GM23338 (cell line): ENCODE results near the gene DPEP3. TPM values are rescaled to one million over a fixed set of nuclear protein-coding genes. Genes with fewer than 3 reads are reported as not detected.

ENCODE experiments used
- ATAC-seq: fragments of 200-7000 bp; cut with Tn5 transposase; 3 replicates; pipeline ENCODE4 v1.9.1; 2020
- DNase-seq: peaks from one replicate; pipeline ENCODE4 v3.0.0-alpha.2; 2015; ENCODE audit warnings: low spot score
- H2AFZ ChIP-seq: fragments of 200-600 bp; sonication (generic); 2 replicates; pipeline ENCODE4 v1.8.0; 2016; ENCODE audit warnings: antibody characterized with exemption, mild to moderate bottlenecking, moderate library complexity
- H3F3A ChIP-seq: fragments of 200-600 bp; sonication (generic); replicated peaks from 2 replicates; pipeline ENCODE4 v1.8.0; 2017; ENCODE audit warnings: antibody characterized with exemption, mixed run types, low read depth
- H3K27ac ChIP-seq: fragments of 200-600 bp; sonication (generic); 2 replicates; pipeline ENCODE4 v1.6.1; 2016; ENCODE audit warnings: low read depth
- H3K27me3 ChIP-seq: fragments of 200-600 bp; sonication (generic); 2 replicates; pipeline ENCODE4 v1.8.0; 2016; ENCODE audit warnings: mild to moderate bottlenecking, mixed run types, moderate library complexity; ENCODE audit not compliant: insufficient read depth
- H3K36me3 ChIP-seq: fragments of 200-600 bp; sonication (generic); 2 replicates; pipeline ENCODE4 v1.8.0; 2016; ENCODE audit warnings: mild to moderate bottlenecking; ENCODE audit not compliant: insufficient read depth
- H3K4me1 ChIP-seq: fragments of 200-600 bp; sonication (generic); 2 replicates; pipeline ENCODE4 v1.8.0; 2016; ENCODE audit warnings: mild to moderate bottlenecking, moderate library complexity; ENCODE audit not compliant: insufficient read depth
- H3K4me2 ChIP-seq: fragments of 200-600 bp; sonication (generic); 2 replicates; pipeline ENCODE4 v1.7.1; 2017; ENCODE audit warnings: mixed run types
- H3K4me3 ChIP-seq: fragments of 200-600 bp; sonication (generic); 2 replicates; pipeline ENCODE4 v1.6.1; 2016; ENCODE audit warnings: mixed run types
- H3K79me2 ChIP-seq: fragments of 200-600 bp; sonication (generic); replicated peaks from 2 replicates; pipeline ENCODE4 v1.8.0; 2017; ENCODE audit warnings: mild to moderate bottlenecking; ENCODE audit not compliant: insufficient read depth
- H3K9me2 ChIP-seq: fragments of 200-600 bp; sonication (generic); 2 replicates; pipeline ENCODE4 v1.8.0; 2017; ENCODE audit not compliant: insufficient read depth
- H4K20me1 ChIP-seq: fragments of 200-600 bp; sonication (generic); replicated peaks from 2 replicates; pipeline ENCODE4 v1.8.0; 2017; ENCODE audit warnings: mild to moderate bottlenecking; ENCODE audit not compliant: insufficient read depth
- H3K27ac Mint-ChIP-seq: 2 replicates; pipeline ENCODE4 v1.8.0; 2020; ENCODE audit warnings: inconsistent platforms, mild to moderate bottlenecking, moderate library complexity, mixed read lengths
- H3K27me3 Mint-ChIP-seq: 3 replicates; pipeline ENCODE4 v1.8.0; 2022; ENCODE audit warnings: low read depth, mild to moderate bottlenecking, moderate library complexity, mixed read lengths, inconsistent platforms; ENCODE audit not compliant: insufficient read depth, poor library complexity
- H3K36me3 Mint-ChIP-seq: 3 replicates; pipeline ENCODE4 v1.8.0; 2021; ENCODE audit warnings: low read depth, mild to moderate bottlenecking, inconsistent platforms, moderate library complexity, mixed read lengths
- H3K4me1 Mint-ChIP-seq: 3 replicates; pipeline ENCODE4 v1.8.0; 2020; ENCODE audit warnings: mild to moderate bottlenecking, inconsistent platforms, mixed read lengths
- H3K4me3 Mint-ChIP-seq: 3 replicates; pipeline ENCODE4 v1.8.0; 2021; ENCODE audit warnings: moderate library complexity, mild to moderate bottlenecking, inconsistent platforms, mixed read lengths
- H3K9me3 Mint-ChIP-seq: 3 replicates; pipeline ENCODE4 v1.8.0; 2020; ENCODE audit warnings: moderate library complexity, mild to moderate bottlenecking, inconsistent platforms, mixed read lengths
- CTCF ChIP-seq, 2 experiments: fragments of 200-600 bp in 1 of 2; sonication (generic) in 1 of 2; conservative IDR thresholded peaks; 2 replicates each; pipeline versions ENCODE4 v1.5.1 to v1.6.1; 2016 to 2017; ENCODE audit warnings: antibody characterized with exemption in 2 of 2, low read depth in 2 of 2, mild to moderate bottlenecking in 2 of 2, moderate library complexity in 1 of 2
- EZH2phosphoT487 ChIP-seq: fragments of 200-600 bp; sonication (generic); IDR thresholded peaks from one replicate; pipeline ENCODE4 v1.8.1; 2018; ENCODE audit warnings: antibody characterized with exemption; ENCODE audit not compliant: unreplicated experiment
- STAT1 ChIP-seq: IDR thresholded peaks from one replicate; pipeline ENCODE4 v1.6.1; 2016; ENCODE audit warnings: antibody characterized with exemption; ENCODE audit not compliant: unreplicated experiment
- ZNF331 ChIP-seq: fragments of 250-450 bp; sonication (Bioruptor Pico); IDR thresholded peaks from 2 replicates; pipeline ENCODE4 v1.5.0; 2020; ENCODE audit warnings: low read depth, mild to moderate bottlenecking, moderate library complexity
- polyA plus RNA-seq: library from polyadenylated mRNA; unstranded; fragments of >200 nt; fragmentation: Nextera tagmentation; extraction: Ambion mirVana; gene quantifications from 2 replicates; pipeline ENCODE4 v1.2.1, GENCODE V29; 2016
- total RNA-seq: library from RNA; depleted of rRNA; stranded (reverse); fragments of >200 nt; shearing (Covaris generic); gene quantifications from 2 replicates; pipeline ENCODE4 v1.2.3, GENCODE V29; 2014
- TF ChIP-seq, protein P1 (sequence below): fragments of 250-450 bp; sonication (Bioruptor Pico); IDR thresholded peaks from 2 replicates; pipeline ENCODE4 v1.5.0; 2020; ENCODE audit warnings: mild to moderate bottlenecking, moderate library complexity

The DPEP3 gene
- total and polyA plus RNA-seq, 2 experiments from 2014 or later: 8.8 to 18.4 TPM

DNA sequence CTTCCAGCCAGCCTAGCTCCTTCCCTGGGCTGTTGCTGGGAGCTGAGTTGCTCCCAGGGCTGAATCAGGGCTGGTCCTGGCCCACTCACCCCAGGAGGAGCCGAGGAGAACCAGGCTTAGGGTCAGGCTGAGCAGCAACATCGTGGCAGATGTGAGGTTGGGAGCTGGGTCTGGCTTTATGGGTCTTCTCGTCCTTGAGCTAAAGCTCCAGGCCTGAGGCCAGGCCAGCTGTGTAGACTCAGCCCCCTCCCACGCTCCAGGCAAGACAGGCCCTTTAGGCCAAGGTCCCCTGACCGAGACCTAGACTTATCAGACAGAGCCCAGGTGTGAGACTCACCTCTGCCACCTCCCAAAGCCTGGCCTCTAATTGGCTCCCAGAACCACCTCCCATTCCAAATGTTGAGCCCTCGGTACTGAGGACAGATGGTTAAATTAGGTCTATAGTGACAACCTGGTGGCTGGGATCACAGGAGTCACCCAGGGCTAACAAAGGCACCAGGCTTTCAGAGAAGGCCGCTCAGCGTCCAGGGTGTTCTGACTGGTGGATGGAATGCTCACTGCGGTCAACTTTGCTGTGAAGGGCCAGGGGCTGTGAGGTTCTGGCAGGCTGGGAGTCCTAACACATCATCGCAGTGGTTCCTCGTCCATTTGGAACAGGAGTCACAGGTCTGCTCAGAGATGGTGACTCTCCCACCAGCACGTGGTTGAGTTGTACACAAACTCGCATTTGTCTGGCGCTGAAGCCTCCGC lies 48.4 kb downstream of the DPEP3 start, which contains the start of gene CTRL:
TSS of gene CTRL (minus strand) at position 151 of the 750 bp plus-strand sequence. CDS start at position 141, 10 bp downstream.
- peak; percentile 65 for DNase-seq
- H3K9me3 Mint-ChIP-seq: 0 out of 3 replicates have a peak, but pooled peaks cover 2% of the 10 kb centered on the region
- no peaks in the 10 kb centered on the region for H3K9me2 ChIP-seq

GRCh38 chr16:67930678-67931211 lies 49.6 kb downstream of the DPEP3 start:
- Histone ChIP-seq H3K4me2 (no peak overlapping the region), H3K36me3 (no peaks in the 10 kb centered on the region), H2AFZ (no peak overlapping the region), H3F3A (peaks cover 13% of the 10 kb centered on the region; the same call in 1 of the 2 replicates), H3K4me3 (no peak overlapping the region), H3K79me2 (0 out of 2 replicates have a peak, but pooled peaks cover 5% of the 10 kb centered on the region), H3K27me3 (no peaks in the 10 kb centered on the region), H3K27ac (no peak overlapping the region), H4K20me1 (peaks cover 3% of the 10 kb centered on the region), H3K4me1 (peaks cover 16% of the 10 kb centered on the region; the same call in 1 of the 2 replicates), H3K9me2 (no peaks in the 10 kb centered on the region)
- no peak for ATAC-seq
- Mint-ChIP-seq H3K9me3 (no peaks in the 10 kb centered on the region), H3K36me3 (peaks cover 13% of the 10 kb centered on the region; the same call in 1 of the 3 replicates), H3K4me1 (peaks cover 23% of the 10 kb centered on the region), H3K4me3 (no peak overlapping the region), H3K27me3 (peaks cover 30% of the 10 kb centered on the region), H3K27ac (no peak overlapping the region)
- DNase-seq: no peak
- no peak for TF ChIP-seq ZNF331 (CRISPR knock-in tag)
- TF ChIP-seq STAT1: no peak
- TF ChIP-seq, protein P1, sequence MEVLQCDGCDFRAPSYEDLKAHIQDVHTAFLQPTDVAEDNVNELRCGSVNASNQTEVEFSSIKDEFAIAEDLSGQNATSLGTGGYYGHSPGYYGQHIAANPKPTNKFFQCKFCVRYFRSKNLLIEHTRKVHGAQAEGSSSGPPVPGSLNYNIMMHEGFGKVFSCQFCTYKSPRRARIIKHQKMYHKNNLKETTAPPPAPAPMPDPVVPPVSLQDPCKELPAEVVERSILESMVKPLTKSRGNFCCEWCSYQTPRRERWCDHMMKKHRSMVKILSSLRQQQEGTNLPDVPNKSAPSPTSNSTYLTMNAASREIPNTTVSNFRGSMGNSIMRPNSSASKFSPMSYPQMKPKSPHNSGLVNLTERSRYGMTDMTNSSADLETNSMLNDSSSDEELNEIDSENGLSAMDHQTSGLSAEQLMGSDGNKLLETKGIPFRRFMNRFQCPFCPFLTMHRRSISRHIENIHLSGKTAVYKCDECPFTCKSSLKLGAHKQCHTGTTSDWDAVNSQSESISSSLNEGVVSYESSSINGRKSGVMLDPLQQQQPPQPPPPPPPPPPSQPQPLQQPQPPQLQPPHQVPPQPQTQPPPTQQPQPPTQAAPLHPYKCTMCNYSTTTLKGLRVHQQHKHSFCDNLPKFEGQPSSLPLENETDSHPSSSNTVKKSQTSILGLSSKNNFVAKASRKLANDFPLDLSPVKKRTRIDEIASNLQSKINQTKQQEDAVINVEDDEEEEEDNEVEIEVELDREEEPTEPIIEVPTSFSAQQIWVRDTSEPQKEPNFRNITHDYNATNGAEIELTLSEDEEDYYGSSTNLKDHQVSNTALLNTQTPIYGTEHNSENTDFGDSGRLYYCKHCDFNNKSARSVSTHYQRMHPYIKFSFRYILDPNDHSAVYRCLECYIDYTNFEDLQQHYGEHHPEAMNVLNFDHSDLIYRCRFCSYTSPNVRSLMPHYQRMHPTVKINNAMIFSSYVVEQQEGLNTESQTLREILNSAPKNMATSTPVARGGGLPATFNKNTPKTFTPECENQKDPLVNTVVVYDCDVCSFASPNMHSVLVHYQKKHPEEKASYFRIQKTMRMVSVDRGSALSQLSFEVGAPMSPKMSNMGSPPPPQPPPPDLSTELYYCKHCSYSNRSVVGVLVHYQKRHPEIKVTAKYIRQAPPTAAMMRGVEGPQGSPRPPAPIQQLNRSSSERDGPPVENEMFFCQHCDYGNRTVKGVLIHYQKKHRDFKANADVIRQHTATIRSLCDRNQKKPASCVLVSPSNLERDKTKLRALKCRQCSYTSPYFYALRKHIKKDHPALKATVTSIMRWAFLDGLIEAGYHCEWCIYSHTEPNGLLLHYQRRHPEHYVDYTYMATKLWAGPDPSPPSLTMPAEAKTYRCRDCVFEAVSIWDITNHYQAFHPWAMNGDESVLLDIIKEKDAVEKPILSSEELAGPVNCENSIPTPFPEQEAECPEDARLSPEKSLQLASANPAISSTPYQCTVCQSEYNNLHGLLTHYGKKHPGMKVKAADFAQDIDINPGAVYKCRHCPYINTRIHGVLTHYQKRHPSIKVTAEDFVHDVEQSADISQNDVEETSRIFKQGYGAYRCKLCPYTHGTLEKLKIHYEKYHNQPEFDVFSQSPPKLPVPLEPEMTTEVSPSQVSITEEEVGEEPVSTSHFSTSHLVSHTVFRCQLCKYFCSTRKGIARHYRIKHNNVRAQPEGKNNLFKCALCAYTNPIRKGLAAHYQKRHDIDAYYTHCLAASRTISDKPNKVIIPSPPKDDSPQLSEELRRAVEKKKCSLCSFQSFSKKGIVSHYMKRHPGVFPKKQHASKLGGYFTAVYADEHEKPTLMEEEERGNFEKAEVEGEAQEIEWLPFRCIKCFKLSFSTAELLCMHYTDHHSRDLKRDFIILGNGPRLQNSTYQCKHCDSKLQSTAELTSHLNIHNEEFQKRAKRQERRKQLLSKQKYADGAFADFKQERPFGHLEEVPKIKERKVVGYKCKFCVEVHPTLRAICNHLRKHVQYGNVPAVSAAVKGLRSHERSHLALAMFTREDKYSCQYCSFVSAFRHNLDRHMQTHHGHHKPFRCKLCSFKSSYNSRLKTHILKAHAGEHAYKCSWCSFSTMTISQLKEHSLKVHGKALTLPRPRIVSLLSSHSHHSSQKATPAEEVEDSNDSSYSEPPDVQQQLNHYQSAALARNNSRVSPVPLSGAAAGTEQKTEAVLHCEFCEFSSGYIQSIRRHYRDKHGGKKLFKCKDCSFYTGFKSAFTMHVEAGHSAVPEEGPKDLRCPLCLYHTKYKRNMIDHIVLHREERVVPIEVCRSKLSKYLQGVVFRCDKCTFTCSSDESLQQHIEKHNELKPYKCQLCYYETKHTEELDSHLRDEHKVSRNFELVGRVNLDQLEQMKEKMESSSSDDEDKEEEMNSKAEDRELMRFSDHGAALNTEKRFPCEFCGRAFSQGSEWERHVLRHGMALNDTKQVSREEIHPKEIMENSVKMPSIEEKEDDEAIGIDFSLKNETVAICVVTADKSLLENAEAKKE (CRISPR knock-in tag): no peak
- TF ChIP-seq EZH2phosphoT487: no peak
- TF ChIP-seq CTCF (conservative IDR thresholded peaks at IDR 0.05; ENCODE audit: low read depth in 2 of 2): no peak

More for the DNA sequence above, 48.4 kb downstream of the DPEP3 start, which contains the start of gene CTRL:
- no peaks in the 10 kb centered on the region for H3K36me3 ChIP-seq
- H3K4me1 ChIP-seq: peaks cover 10% of the 10 kb centered on the region; the same call in 1 of the 2 replicates
- Mint-ChIP-seq H3K4me3 (no peak within 1 kb of the TSS), H3K36me3 (peaks cover 15% of the 10 kb centered on the region; the same call in 2 of the 3 replicates), H3K27ac (no peak within 1 kb of the TSS), H3K4me1 (peaks cover 15% of the 10 kb centered on the region), H3K27me3 (peaks cover 33% of the 10 kb centered on the region)
- no peak within 1 kb of the TSS for H3K4me2 ChIP-seq
- 0 out of 2 replicates have a peak, but pooled peaks cover 5% of the 10 kb centered on the region for H3K79me2 ChIP-seq
- H3K27ac ChIP-seq: no peak within 1 kb of the TSS
- no peak within 1 kb of the TSS for H2AFZ ChIP-seq
- TF ChIP-seq CTCF (conservative IDR thresholded peaks at IDR 0.05; ENCODE audit: low read depth in 2 of 2): peak; percentile 25 to 27; a peak in 3 of 4 replicates
- no peak for TF ChIP-seq ZNF331 (CRISPR knock-in tag)
- peaks cover 7% of the 10 kb centered on the region; the same call in 1 of the 2 replicates for H3F3A ChIP-seq
- ATAC-seq: no peak
- peaks cover 3% of the 10 kb centered on the region for H4K20me1 ChIP-seq
- no peaks in the 10 kb centered on the region for H3K27me3 ChIP-seq
- H3K4me3 ChIP-seq: no peak within 1 kb of the TSS
